A549 treated with DMSO at 1 μM for 4 hours (cell line): ENCODE measurements around the gene PLP1. TPM values are rescaled to one million over a fixed set of nuclear protein-coding genes. Genes with fewer than 3 reads are reported as not detected.

Source experiments
- total RNA-seq: library from RNA; stranded (reverse); fragments of 200-300 nt; extraction: Qiagen RNA extraction; gene quantifications from 5 replicates; pipeline ENCODE4 v1.2.3, GENCODE V29; 2022; ENCODE audit warnings: low read depth

Gene PLP1, protein sequence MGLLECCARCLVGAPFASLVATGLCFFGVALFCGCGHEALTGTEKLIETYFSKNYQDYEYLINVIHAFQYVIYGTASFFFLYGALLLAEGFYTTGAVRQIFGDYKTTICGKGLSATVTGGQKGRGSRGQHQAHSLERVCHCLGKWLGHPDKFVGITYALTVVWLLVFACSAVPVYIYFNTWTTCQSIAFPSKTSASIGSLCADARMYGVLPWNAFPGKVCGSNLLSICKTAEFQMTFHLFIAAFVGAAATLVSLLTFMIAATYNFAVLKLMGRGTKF
- not detected in 5 replicates for total RNA-seq

DNA sequence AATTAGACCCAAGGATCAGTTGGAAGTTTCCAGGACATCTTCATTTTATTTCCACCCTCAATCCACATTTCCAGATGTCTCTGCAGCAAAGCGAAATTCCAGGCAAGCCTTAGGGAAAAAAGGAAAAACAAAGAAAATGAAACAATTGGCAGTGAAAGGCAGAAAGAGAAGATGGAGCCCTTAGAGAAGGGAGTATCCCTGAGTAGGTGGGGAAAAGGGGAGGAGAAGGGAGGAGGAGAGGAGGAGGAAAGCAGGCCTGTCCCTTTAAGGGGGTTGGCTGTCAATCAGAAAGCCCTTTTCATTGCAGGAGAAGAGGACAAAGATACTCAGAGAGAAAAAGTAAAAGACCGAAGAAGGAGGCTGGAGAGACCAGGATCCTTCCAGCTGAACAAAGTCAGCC lies at the start of gene PLP1:
Gene PLP1 (plus strand): TSS at position 295 of the 400 bp plus-strand sequence. CDS start 156 bp downstream, outside the sequence.

DNA sequence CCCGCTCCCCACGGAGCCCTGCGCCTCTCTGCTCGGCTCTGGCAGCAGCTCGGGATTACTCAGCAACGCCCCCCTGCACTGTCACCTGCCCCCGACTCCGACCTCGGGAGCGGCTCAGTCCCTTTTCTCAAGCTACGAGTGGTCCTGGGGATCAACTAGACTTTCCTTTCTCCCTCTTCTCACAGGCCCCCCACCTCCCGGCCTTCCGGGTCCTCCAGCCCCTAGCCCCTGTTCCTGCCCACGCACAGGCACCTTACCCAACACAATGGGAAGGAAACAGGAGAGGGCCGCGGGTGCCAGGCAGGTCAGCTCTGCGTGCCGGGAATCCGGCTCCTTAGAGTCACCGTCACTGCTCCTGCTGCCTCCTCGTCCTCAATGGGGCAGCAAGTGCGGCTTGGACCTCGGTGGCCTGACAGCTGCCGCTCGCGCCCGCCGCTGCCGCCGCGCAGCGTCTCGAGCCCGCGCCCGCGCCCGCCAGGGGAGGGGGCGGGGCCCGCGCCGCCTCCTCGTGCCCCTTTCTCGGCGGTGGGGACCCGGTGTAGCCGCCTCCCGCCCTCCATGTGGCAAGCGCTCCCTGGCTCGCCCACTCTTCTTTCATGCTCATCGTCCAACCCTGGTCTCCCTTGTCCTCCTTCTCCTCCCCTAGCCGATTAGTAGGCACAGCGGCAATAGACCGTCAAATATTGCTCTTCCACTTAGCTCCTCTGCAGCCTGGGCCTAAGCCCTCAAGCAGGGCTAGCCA lies 55.3 kb downstream of the PLP1 start, which contains the start of gene RAB9B:
Gene RAB9B (minus strand): TSS at position 455 of the 742 bp plus-strand sequence. CDS start 6,473 bp downstream, outside the sequence.

Other genes with a start within 250 kb of the PLP1 start
- 104 to 152 TPM (median 110 TPM) in 5 replicates for gene TCEAL4, start 191.3 kb upstream of the PLP1 start, total RNA-seq
- gene TCEAL3, start 168.9 kb upstream of the PLP1 start, total RNA-seq, result 15.3 to 22.4 TPM (median 17.4 TPM) in 5 replicates
- gene TCEAL1, start 147.9 kb upstream of the PLP1 start, total RNA-seq, result 33.7 to 47.2 TPM (median 37.0 TPM) in 5 replicates
- 428 to 1,006 TPM (median 496 TPM) in 5 replicates for gene MORF4L2, start 90.1 kb upstream of the PLP1 start, total RNA-seq
- 0.14 to 0.16 TPM in 2 of 5 replicates, not detected in the others for gene TMEM31, start 65.9 kb upstream of the PLP1 start, total RNA-seq
- gene RAB9B, start 55.4 kb downstream of the PLP1 start, total RNA-seq, result 0.04 to 0.08 TPM (median 0.06 TPM) in 4 of 5 replicates, not detected in the other
- gene TMSB15B, start 185.8 kb downstream of the PLP1 start, total RNA-seq, result 5.0 to 6.9 TPM (median 5.6 TPM) in 5 replicates
- gene H2BW1, start 236.9 kb downstream of the PLP1 start, total RNA-seq, result not detected in 5 replicates